Ovary (tissue), 9 donors: ENCODE results near the gene LOXHD1. TPM values are rescaled to one million over a fixed set of nuclear protein-coding genes. Genes with fewer than 3 reads are reported as not detected.

ENCODE experiments used
- DNase-seq, 5 donors: peaks; one replicate each; pipeline ENCODE4 v3.0.0-alpha.2; 2019 to 2020
- H3K27ac ChIP-seq, 2 donors: fragments of 200-600 bp; one replicate each; pipeline versions ENCODE4 v1.5.1 to v1.8.0; 2019 to 2022
- H3K27me3 ChIP-seq: fragments of 200-600 bp; one replicate; pipeline ENCODE4 v1.8.0; 2022
- H3K36me3 ChIP-seq: fragments of 200-600 bp; sonication (generic); one replicate; pipeline ENCODE4 v1.5.1; 2019
- H3K4me1 ChIP-seq: one replicate; pipeline ENCODE4 v1.8.1; 2013; ENCODE audit warnings: mild to moderate bottlenecking, moderate library complexity; ENCODE audit not compliant: insufficient read depth
- H3K4me3 ChIP-seq: fragments of 200-600 bp; sonication (generic); one replicate; pipeline ENCODE4 v1.5.1; 2017
- H3K9me3 ChIP-seq, 2 donors: fragments of 200-600 bp in 1 of 2; sonication (generic) in 1 of 2; one replicate each; pipeline versions ENCODE4 v1.5.1 to v1.8.1; 2013 to 2019; ENCODE audit warnings: mild to moderate bottlenecking in 1 of 2, moderate library complexity in 1 of 2
- CTCF ChIP-seq, 3 donors: fragments of 450-650 bp in 2 of 3; fragments of 200-600 bp in 1 of 3; IDR thresholded peaks; one replicate each; pipeline versions ENCODE4 v1.5.1 to v1.8.0; 2016 to 2022; ENCODE audit warnings: antibody characterized with exemption in 3 of 3, mild to moderate bottlenecking in 1 of 3
- EP300 ChIP-seq: sonication (generic); formaldehyde crosslinking; IDR thresholded peaks from one replicate; pipeline ENCODE4 v1.6.1; 2017; ENCODE audit warnings: antibody characterized with exemption
- POLR2A ChIP-seq: fragments of 450-650 bp; IDR thresholded peaks from one replicate; pipeline ENCODE4 v1.6.1; 2017; ENCODE audit warnings: antibody characterized with exemption, mild to moderate bottlenecking, moderate library complexity
- WGBS, 3 donors: extraction: QIAGEN DNeasy Blood & Tissue Kit in 1 of 3; methylation state at CpG; one replicate each; pipeline versions ENCODE4 v1.1.5 to v1.1.7; 2013 to 2017; 5-methylcytosine and 5-hydroxymethylcytosine counted together
- intact Hi-C, 4 donors: fragments of 100-400 bp; cut with DNase I; formaldehyde crosslinking; loops; one replicate each; pipeline versions ENCODE4 v1.11.0 to v1.15.1; 2022 to 2023
- polyA plus RNA-seq, 2 donors: library from polyadenylated mRNA; stranded (reverse); fragments of 200-250 nt in 1 of 2; fragments of 350-450 nt in 1 of 2; fragmentation: Illumina TruSeq in 1 of 2; extraction: RNeasy Lipid Tissue Mini Kit (QIAGEN cat#74804) in 1 of 2; gene quantifications; one replicate each; pipeline ENCODE4 v1.2.3, GENCODE V29; 2013 to 2014
- total RNA-seq, 7 donors: library from RNA; depleted of rRNA in 2 of 7; stranded (reverse); fragments of >200 nt in 2 of 7; fragmentation: NEBNext Ultra II Directional in 3 of 7; extraction: Animal tissue kit (Norgen Biotek cat#: 25700) in 3 of 7; gene quantifications; one replicate each; pipeline versions ENCODE4 v1.1.0 to v1.2.4, GENCODE V29; 2016 to 2023
- donor health status: DM: no; HTN: no; CAD: no; lungs with moderate emphysema.
- donor health status: DM: no; HTN: no; CAD: no.
- donor health status: Bipolar disorder and iron deficiency.
- donor health status: DM: yes; HTN: yes; CAD: no.
- donor health status: DM: no; HTN: no; CAD: no.
- donor health status: DM: yes; HTN: yes; CAD: no.

Gene LOXHD1
- total and polyA plus RNA-seq, 9 donors: 0.13 to 1.2 (median 0.31) TPM; not detected in 3

- no peak for DNase-seq
Measured at GRCh38 chr18:46448347-46448746, 208.7 kb downstream of the LOXHD1 start.

GRCh38 chr18:46447792-46448191, 209.2 kb downstream of the LOXHD1 start:
- no peak overlapping the region for H3K4me3 ChIP-seq
- H3K36me3 ChIP-seq: no peaks in the 10 kb centered on the region
- 91 to 94% (median 92%) methylated on average over 5 of the region's 5 CpGs for WGBS, 3 donors
- H3K27me3 ChIP-seq: no peaks in the 10 kb centered on the region
- TF ChIP-seq POLR2A: no peak
- H3K9me3 ChIP-seq: no peaks in the 10 kb centered on the region
- DNase-seq: no peak
- no peaks in the 10 kb centered on the region for H3K4me1 ChIP-seq
- H3K27ac ChIP-seq: no peak overlapping the region
- intact Hi-C loops: no loop called here

More at GRCh38 chr18:46448347-46448746, 208.7 kb downstream of the LOXHD1 start:
- Histone ChIP-seq H3K4me3 (no peak overlapping the region), H3K27ac (no peak overlapping the region), H3K27me3 (no peaks in the 10 kb centered on the region), H3K4me1 (no peaks in the 10 kb centered on the region), H3K36me3 (no peaks in the 10 kb centered on the region), H3K9me3 (no peaks in the 10 kb centered on the region)
- intact Hi-C loops: no loop called here
- 64 to 73% (median 64%) methylated on average over 4 of the region's 4 CpGs for WGBS, 3 donors
- TF ChIP-seq EP300: no peak
- TF ChIP-seq POLR2A: no peak
- TF ChIP-seq CTCF (IDR thresholded peaks at IDR 0.05): no peak

- Histone ChIP-seq H3K4me1 (no peaks in the 10 kb centered on the region), H3K36me3 (no peaks in the 10 kb centered on the region), H3K27me3 (no peaks in the 10 kb centered on the region), H3K4me3 (no peak overlapping the region), H3K27ac (no peak overlapping the region), H3K9me3 (no peaks in the 10 kb centered on the region)
- no peak for TF ChIP-seq CTCF (IDR thresholded peaks at IDR 0.05)
- no peak for TF ChIP-seq POLR2A
- TF ChIP-seq EP300: no peak
- no peak for DNase-seq
- 62 to 79% (median 74%) methylated on average over 4 of the region's 4 CpGs for WGBS, 3 donors
- intact Hi-C loops: no loop called here
Measured at GRCh38 chr18:46447323-46447722, 209.7 kb downstream of the LOXHD1 start.

- intact Hi-C loops: no loop called here
- Histone ChIP-seq H3K27ac (no peak overlapping the region), H3K9me3 (no peaks in the 10 kb centered on the region), H3K36me3 (no peaks in the 10 kb centered on the region), H3K27me3 (no peaks in the 10 kb centered on the region), H3K4me1 (no peaks in the 10 kb centered on the region), H3K4me3 (no peak overlapping the region)
- 71 to 76% (median 71%) methylated on average over 3 of the region's 3 CpGs for WGBS, 3 donors
- no peak for DNase-seq
- TF ChIP-seq CTCF (IDR thresholded peaks at IDR 0.05) (no peak), EP300 (no peak), POLR2A (no peak)
Measured at GRCh38 chr18:46445522-46446313, 211.3 kb downstream of the LOXHD1 start.

- Histone ChIP-seq H3K9me3 (no peaks in the 10 kb centered on the region), H3K4me1 (no peaks in the 10 kb centered on the region), H3K4me3 (no peak overlapping the region), H3K36me3 (no peaks in the 10 kb centered on the region), H3K27ac (no peak overlapping the region), H3K27me3 (no peaks in the 10 kb centered on the region)
- WGBS, 3 donors: 89 to 94% (median 94%) methylated on average over 4 of the region's 4 CpGs
- DNase-seq: no peak
- intact Hi-C loops: no loop called here
- no peak for TF ChIP-seq POLR2A
- TF ChIP-seq EP300: no peak
- no peak for TF ChIP-seq CTCF (IDR thresholded peaks at IDR 0.05)
Measured at GRCh38 chr18:46439037-46439436, 218.0 kb downstream of the LOXHD1 start.
